Activated T-helper 9 cell treated with anti-CD3 and anti-CD28 coated beads, Interleukin-2, amount 50 U/mL, for 16 hours (primary cell): ENCODE data around the gene RPL10.

Source experiments
- DNase-seq: peaks from one replicate; pipeline ENCODE4 v3.0.0-alpha.2; 2020; ENCODE audit warnings: low read depth

RPL10 gene

GRCh38 chrX:154362085-154362742, 36.0 kb upstream of the RPL10 start:
- DNase-seq = no peak

- DNase-seq = no peak
Measured at GRCh38 chrX:154363706-154364439, 34.3 kb upstream of the RPL10 start.

GRCh38 chrX:154365052-154365600, 33.1 kb upstream of the RPL10 start:
- DNase-seq = no peak

- DNase-seq = no peak
Measured at GRCh38 chrX:154365997-154366665, 32.0 kb upstream of the RPL10 start.

GRCh38 chrX:154366666-154367055, 31.5 kb upstream of the RPL10 start:
- no peak for DNase-seq

- no peak for DNase-seq
Measured at GRCh38 chrX:154367474-154368308, 30.5 kb upstream of the RPL10 start.

- DNase-seq = peak; percentile 91
Measured at GRCh38 chrX:154368630-154369448, 29.3 kb upstream of the RPL10 start.

- peak; percentile 60 for DNase-seq
Measured at GRCh38 chrX:154369449-154370299, 28.5 kb upstream of the RPL10 start.

GRCh38 chrX:154370300-154371016, 27.7 kb upstream of the RPL10 start:
- no peak for DNase-seq

GRCh38 chrX:154371017-154371788, 27.0 kb upstream of the RPL10 start:
- peak; percentile 87 for DNase-seq

GRCh38 chrX:154371789-154372300, 26.3 kb upstream of the RPL10 start:
- no peak for DNase-seq

- no peak for DNase-seq
Measured at GRCh38 chrX:154372612-154373022, 25.6 kb upstream of the RPL10 start.

- DNase-seq = no peak
Measured at GRCh38 chrX:154373340-154374306, 24.6 kb upstream of the RPL10 start.

GRCh38 chrX:154374313-154375155, 23.6 kb upstream of the RPL10 start, which contains the start of gene FLNA:
TSS of gene FLNA (minus strand) at chrX:154374634. CDS start at chrX:154371245, 3,389 bp downstream.
- DNase-seq = no peak

- no peak for DNase-seq
Measured at GRCh38 chrX:154375156-154375504, 23.0 kb upstream of the RPL10 start.

- no peak for DNase-seq
Measured at GRCh38 chrX:154376774-154377173, 21.4 kb upstream of the RPL10 start.
